ENCODE results near the gene CST11.

DNA sequence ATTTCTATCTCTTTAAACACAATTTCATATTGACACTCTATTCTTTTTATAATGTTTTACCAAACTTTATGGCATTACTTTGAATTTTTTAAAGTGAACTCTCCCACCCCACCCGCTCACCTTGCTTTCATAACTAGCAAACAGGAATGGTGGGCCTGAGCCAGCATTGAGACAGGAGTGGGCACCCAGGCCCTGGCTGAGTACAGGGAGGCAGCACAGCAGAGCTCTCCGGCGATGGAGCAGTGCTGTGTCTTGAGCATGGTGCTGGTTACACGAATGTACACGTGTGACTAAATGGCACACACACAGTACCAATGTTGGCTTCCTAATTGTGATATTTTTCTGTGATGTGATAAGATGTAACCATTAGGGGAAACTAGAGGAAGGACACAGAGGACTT is 4.5 kb downstream of the CST11 start:
- TF ChIP-seq, protein P1, sequence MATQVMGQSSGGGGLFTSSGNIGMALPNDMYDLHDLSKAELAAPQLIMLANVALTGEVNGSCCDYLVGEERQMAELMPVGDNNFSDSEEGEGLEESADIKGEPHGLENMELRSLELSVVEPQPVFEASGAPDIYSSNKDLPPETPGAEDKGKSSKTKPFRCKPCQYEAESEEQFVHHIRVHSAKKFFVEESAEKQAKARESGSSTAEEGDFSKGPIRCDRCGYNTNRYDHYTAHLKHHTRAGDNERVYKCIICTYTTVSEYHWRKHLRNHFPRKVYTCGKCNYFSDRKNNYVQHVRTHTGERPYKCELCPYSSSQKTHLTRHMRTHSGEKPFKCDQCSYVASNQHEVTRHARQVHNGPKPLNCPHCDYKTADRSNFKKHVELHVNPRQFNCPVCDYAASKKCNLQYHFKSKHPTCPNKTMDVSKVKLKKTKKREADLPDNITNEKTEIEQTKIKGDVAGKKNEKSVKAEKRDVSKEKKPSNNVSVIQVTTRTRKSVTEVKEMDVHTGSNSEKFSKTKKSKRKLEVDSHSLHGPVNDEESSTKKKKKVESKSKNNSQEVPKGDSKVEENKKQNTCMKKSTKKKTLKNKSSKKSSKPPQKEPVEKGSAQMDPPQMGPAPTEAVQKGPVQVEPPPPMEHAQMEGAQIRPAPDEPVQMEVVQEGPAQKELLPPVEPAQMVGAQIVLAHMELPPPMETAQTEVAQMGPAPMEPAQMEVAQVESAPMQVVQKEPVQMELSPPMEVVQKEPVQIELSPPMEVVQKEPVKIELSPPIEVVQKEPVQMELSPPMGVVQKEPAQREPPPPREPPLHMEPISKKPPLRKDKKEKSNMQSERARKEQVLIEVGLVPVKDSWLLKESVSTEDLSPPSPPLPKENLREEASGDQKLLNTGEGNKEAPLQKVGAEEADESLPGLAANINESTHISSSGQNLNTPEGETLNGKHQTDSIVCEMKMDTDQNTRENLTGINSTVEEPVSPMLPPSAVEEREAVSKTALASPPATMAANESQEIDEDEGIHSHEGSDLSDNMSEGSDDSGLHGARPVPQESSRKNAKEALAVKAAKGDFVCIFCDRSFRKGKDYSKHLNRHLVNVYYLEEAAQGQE (IDR thresholded peaks at IDR 0.05; ENCODE audit: low read depth): no peak
- TF ChIP-seq TAF1 (IDR thresholded peaks at IDR 0.05; ENCODE audit: low read depth) (no peak), ZBTB7A (IDR thresholded peaks at IDR 0.05; ENCODE audit: low read depth) (no peak), EGR1 (IDR thresholded peaks at IDR 0.05) (no peak), EP300 (IDR thresholded peaks at IDR 0.05; ENCODE audit: borderline replicate concordance) (no peak)
